ENCODE results near the gene ZYG11A.

The ZYG11A gene

DNA sequence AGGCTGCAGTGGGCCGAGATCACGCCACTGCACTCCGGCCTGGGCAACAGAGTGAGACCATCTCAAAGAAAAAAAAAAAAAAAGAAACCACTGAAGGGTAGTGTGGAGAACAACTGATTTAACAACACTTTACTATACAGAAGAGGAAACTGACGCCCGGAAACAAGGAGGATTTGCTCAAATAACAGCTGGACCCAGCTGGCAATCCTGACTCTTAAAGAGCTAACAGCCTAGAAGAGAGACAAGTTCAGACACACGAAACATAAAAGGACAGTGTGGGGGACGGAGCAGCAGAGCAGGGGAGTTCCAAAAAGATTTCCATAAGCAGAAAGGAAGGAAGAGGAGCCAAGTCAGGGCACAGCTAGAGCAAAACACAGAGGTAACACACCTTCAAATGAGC is 74.6 kb downstream of the ZYG11A start:
- Histone ChIP-seq H3K4me1 (peaks cover 30% of the 10 kb centered on the region), H3K27me3 (peaks cover 14% of the 10 kb centered on the region), H3K9me3 (peaks cover 16% of the 10 kb centered on the region), H3K36me3 (no peaks in the 10 kb centered on the region), H3K27ac (peak overlapping the region; percentile 40; the same call in 1 of the 2 replicates), H3K9ac (no peak overlapping the region), H3K4me3 (no peak overlapping the region), H4K20me1 (no peaks in the 10 kb centered on the region), H3K4me2 (peak overlapping the region; percentile 81)
- TF ChIP-seq Cebpa-rat (IDR thresholded peaks at IDR 0.05): no peak

DNA sequence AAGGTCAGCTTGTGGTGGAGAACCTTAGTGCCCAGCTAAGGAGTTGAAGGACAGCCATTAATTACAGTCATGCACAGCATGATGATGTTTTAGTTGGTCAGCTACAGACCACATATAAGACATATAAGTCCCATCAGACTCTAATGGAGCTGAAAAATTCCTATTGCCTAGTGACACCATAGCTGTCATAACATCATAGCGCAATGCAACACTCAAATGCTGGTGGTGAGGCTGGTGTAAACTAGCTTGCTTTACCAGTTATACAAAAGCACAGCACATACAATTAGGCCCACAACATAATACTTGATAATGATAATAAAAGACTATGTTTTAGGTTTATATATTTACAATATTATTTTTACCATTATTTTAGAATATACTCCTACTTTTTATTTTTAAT is 75.0 kb downstream of the ZYG11A start:
- H3K4me1 ChIP-seq: peaks cover 30% of the 10 kb centered on the region
- H3K27me3 ChIP-seq: peaks cover 16% of the 10 kb centered on the region
- H4K20me1 ChIP-seq: no peaks in the 10 kb centered on the region
- H3K36me3 ChIP-seq: no peaks in the 10 kb centered on the region
- peak overlapping the region; percentile 40; the same call in 1 of the 2 replicates for H3K27ac ChIP-seq
- no peak overlapping the region for H3K9ac ChIP-seq
- no peak for TF ChIP-seq Cebpa-rat (IDR thresholded peaks at IDR 0.05)
- no peak overlapping the region for H3K4me3 ChIP-seq
- H3K4me2 ChIP-seq: peak overlapping the region; percentile 81
- H3K9me3 ChIP-seq: peaks cover 17% of the 10 kb centered on the region

- Histone ChIP-seq H3K36me3 (no peaks in the 10 kb centered on the region), H3K27ac (no peak overlapping the region), H3K9ac (no peak overlapping the region), H3K9me3 (peaks cover 17% of the 10 kb centered on the region), H3K4me3 (no peak overlapping the region), H3K4me2 (peak overlapping the region; percentile 81; the same call in 1 of the 2 replicates), H3K4me1 (peaks cover 30% of the 10 kb centered on the region), H4K20me1 (no peaks in the 10 kb centered on the region), H3K27me3 (peaks cover 16% of the 10 kb centered on the region)
- no peak for TF ChIP-seq Cebpa-rat (IDR thresholded peaks at IDR 0.05)
Measured at GRCh38 chr1:52918201-52918600, 75.6 kb downstream of the ZYG11A start.

DNA sequence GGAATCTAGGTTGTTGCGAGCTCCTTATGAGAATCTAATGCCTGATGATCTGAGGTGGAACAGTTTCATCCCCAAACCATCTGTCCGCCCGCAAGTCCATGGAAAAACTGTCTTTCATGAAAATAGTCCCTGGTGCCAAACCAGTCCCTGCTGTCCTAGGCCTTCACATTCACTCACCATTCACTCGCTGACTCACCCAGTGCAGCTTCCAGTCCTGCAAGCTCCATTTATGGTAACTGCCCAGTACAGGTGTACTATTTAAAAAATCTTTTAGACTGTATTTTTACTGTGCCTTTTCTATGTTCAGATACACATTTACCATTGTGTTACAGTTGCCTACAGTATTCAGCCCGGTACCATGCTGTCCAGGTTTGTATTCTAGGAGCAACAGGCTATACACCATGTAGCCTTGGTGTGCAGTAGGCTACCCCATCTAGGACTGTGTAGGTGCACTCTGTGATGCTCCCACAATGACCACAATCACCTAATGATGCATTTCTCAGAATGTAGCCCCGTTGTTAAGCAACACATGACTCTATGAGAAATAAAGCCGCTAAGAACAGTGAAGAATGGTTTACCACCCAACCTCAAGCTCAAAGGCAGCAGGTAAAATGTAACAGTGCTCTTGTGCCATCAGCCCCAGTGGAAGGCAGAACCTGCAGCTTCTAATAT is 76.6 kb downstream of the ZYG11A start:
- Histone ChIP-seq H3K27ac (no peak overlapping the region), H4K20me1 (no peaks in the 10 kb centered on the region), H3K36me3 (no peaks in the 10 kb centered on the region), H3K4me1 (peaks cover 30% of the 10 kb centered on the region), H3K4me2 (no peak overlapping the region), H3K4me3 (no peak overlapping the region), H3K9me3 (peaks cover 17% of the 10 kb centered on the region), H3K9ac (no peak overlapping the region), H3K27me3 (peaks cover 16% of the 10 kb centered on the region)
- TF ChIP-seq Cebpa-rat (IDR thresholded peaks at IDR 0.05): no peak

DNA sequence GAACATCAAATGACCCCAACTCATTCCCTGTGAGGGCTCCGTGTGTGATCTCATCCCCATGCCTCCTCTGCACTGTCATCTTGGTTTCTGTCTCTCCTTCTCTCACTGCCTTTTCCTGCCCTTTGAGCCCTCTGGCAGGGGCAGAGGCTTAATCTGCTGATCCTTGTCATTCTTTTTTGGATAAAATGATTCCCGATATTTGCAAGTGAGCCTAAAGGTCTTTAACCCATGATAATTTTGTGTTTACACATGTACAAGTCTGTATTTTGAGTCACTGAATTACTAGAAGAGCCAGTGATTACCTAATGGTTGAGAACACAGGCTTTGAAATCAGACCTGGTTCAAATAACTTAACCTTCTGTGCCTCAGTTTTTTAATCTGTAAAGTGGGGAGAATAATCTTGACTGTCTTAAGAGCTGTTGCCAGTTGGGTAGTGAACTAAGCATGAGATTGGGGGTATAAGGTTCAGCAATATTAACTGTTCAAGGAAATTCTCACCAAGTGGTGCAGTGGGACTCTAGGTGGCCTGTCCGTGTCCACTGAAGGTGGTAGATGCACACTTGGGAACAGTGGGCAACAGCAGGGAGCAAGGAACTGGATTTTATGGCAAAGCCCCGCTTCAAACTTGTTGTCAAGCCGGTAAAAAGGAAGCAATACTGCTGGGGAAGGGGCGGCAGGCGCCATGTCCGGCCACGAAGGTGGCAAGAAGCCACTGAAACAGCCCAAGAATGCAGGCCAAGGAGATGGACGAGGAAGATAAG is 77.3 kb downstream of the ZYG11A start:
- H3K4me3 ChIP-seq: no peak overlapping the region
- H4K20me1 ChIP-seq: no peaks in the 10 kb centered on the region
- peaks cover 16% of the 10 kb centered on the region for H3K27me3 ChIP-seq
- no peaks in the 10 kb centered on the region for H3K36me3 ChIP-seq
- H3K27ac ChIP-seq: no peak overlapping the region
- no peak overlapping the region for H3K4me2 ChIP-seq
- H3K9ac ChIP-seq: no peak overlapping the region
- peaks cover 17% of the 10 kb centered on the region for H3K9me3 ChIP-seq
- H3K4me1 ChIP-seq: peaks cover 30% of the 10 kb centered on the region
- TF ChIP-seq Cebpa-rat (IDR thresholded peaks at IDR 0.05): no peak

DNA sequence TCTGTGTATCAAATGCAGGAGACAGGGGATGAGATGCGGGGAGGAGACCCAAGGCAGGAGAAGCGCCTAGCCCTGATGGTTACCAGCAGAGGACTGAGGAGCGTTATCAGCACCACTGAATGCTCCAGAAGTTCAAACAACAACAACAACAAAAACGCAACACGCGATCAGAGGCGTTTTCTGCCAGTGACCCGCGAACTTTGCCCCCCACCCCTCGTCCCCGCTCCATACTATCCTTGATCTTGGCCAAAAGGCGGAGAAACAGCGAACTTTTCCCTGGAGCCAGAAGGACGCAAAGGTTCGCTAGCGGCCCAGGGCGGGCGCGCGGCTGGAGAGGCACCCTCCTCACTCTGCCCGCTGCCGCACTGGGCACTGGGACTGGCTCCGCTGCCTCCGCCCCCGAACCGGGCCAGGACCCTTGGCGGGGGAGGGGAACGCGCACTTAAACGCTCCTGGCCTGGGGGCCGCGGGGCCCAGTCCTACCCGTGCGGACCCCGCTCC is 78.3 kb downstream of the ZYG11A start:
- no peak overlapping the region; the same call in 1 of the 2 replicates for H3K27ac ChIP-seq
- no peak for TF ChIP-seq Cebpa-rat (IDR thresholded peaks at IDR 0.05)
- H3K4me3 ChIP-seq: peak overlapping the region; percentile 62
- peak overlapping the region; percentile 55 for H3K4me2 ChIP-seq
- no peak overlapping the region for H3K9ac ChIP-seq
- no peaks in the 10 kb centered on the region for H4K20me1 ChIP-seq
- peaks cover 18% of the 10 kb centered on the region for H3K27me3 ChIP-seq
- peaks cover 17% of the 10 kb centered on the region for H3K9me3 ChIP-seq
- peaks cover 20% of the 10 kb centered on the region for H3K4me1 ChIP-seq
- H3K36me3 ChIP-seq: no peaks in the 10 kb centered on the region

- Histone ChIP-seq H4K20me1 (no peaks in the 10 kb centered on the region), H3K27me3 (peaks cover 50% of the 10 kb centered on the region), H3K9ac (no peak overlapping the region), H3K4me2 (no peak overlapping the region), H3K9me3 (peaks cover 17% of the 10 kb centered on the region), H3K36me3 (no peaks in the 10 kb centered on the region), H3K27ac (no peak overlapping the region), H3K4me3 (no peak overlapping the region), H3K4me1 (peaks cover 17% of the 10 kb centered on the region)
- TF ChIP-seq Cebpa-rat (IDR thresholded peaks at IDR 0.05): no peak
Measured at GRCh38 chr1:52925571-52926005, 83.0 kb downstream of the ZYG11A start.

- Histone ChIP-seq H3K27ac (no peak overlapping the region), H3K36me3 (no peaks in the 10 kb centered on the region), H4K20me1 (no peaks in the 10 kb centered on the region), H3K4me1 (peaks cover 17% of the 10 kb centered on the region), H3K4me3 (peak overlapping the region; percentile 77), H3K9ac (no peak overlapping the region), H3K4me2 (peak overlapping the region; percentile 96), H3K27me3 (peaks cover 38% of the 10 kb centered on the region), H3K9me3 (0 out of 2 replicates have a peak, but pooled peaks cover 4% of the 10 kb centered on the region)
- TF ChIP-seq Cebpa-rat (IDR thresholded peaks at IDR 0.05): no peak
Measured at GRCh38 chr1:52926864-52927211, 84.3 kb downstream of the ZYG11A start.

DNA sequence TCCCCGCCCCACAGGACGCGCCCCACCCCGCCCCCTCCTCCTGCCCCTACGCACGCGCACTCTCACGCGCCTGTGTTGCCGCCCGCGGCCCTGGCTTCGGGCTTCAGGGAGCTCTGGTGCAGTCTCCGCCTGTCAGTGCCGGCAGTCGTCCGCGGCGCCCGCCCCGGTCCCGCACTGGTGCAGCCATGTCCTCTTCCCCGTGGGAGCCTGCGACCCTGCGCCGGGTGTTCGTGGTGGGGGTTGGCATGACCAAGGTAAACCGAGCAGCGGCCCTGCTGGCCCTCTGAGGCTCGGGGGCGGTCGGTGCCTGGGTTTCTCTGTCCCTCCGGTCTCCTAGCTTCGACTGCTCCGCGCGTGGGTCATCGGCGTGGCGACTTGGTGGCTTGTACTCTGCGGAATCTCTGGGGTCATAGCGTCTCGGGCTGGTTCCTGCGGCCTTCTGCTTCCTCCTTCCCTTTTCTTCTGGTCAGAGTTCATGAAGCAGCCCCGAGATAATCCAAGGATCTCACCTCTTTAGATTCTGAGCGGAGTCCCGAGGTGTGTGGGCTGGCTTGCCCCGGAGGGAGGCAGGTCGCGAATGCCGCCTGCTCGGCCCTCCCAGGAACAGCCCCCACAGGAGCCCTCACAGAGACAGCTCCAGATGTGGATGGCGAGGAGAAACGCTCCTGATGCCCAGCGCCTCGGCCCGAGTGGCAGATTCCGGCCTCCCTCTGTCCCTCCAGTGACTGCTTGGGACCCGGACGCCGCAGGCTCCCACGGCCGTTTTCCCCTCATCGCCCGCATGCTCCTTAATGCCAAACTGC is 84.9 kb downstream of the ZYG11A start, which contains the start of gene SCP2:
SCP2 (plus strand) TSS at position 65 of the 803 bp plus-strand sequence; CDS start at position 186, 121 bp downstream.
- peak within 1 kb of the TSS; percentile 96 for H3K4me2 ChIP-seq

More for the DNA sequence above, 84.9 kb downstream of the ZYG11A start, which contains the start of gene SCP2:
- TF ChIP-seq Cebpa-rat (IDR thresholded peaks at IDR 0.05): no peak
- Histone ChIP-seq H3K9ac (peak within 1 kb of the TSS; percentile 73), H3K4me3 (peak within 1 kb of the TSS; percentile 77), H3K9me3 (no peaks in the 10 kb centered on the region), H3K4me1 (peaks cover 17% of the 10 kb centered on the region), H3K36me3 (no peaks in the 10 kb centered on the region), H3K27me3 (peaks cover 34% of the 10 kb centered on the region), H3K27ac (peak within 1 kb of the TSS; percentile 54; the same call in 1 of the 2 replicates), H4K20me1 (no peaks in the 10 kb centered on the region)
